Measurements from ENCODE around the gene ANGEL2.

GRCh38 chr1:212966616-212967015 is 49.1 kb downstream of the ANGEL2 start:
- TF ChIP-seq CTCF (conservative IDR thresholded peaks at IDR 0.05; ENCODE audit: low read depth, low read length) (no peak), EZH2 (IDR thresholded peaks at IDR 0.05; ENCODE audit: low read length, unreplicated experiment) (no peak)
